ENCODE measurements around the gene USP48.
A peak's percentile ranks its signal among the peaks of the same experiment; 100 is the strongest.
"Not testable (repeated sequence)": the region's sequence is repeated elsewhere in the genome, so short reads cannot be mapped to it uniquely, and the experiment has no call there.

USP48 gene

GRCh38 chr1:21782868-21783678 is at the start of gene USP48:
TSS of gene USP48 (minus strand) at chr1:21783149. CDS start at chr1:21782957, 192 bp downstream.
- DNase-seq (ENCODE audit: low spot score) = peak; percentile 92

GRCh38 chr1:21831454-21831970 is 48.6 kb upstream of the USP48 start:
- DNase-seq (ENCODE audit: low spot score) = no peak

GRCh38 chr1:21830792-21831453 is 48.0 kb upstream of the USP48 start:
- no peak for DNase-seq (ENCODE audit: low spot score)

- no peak for DNase-seq (ENCODE audit: low spot score)
These were observed 46.3 kb upstream of the USP48 start for GRCh38 chr1:21829294-21829693.

- DNase-seq (ENCODE audit: low spot score) = no peak
These were observed 45.7 kb upstream of the USP48 start for GRCh38 chr1:21828506-21829210.

- DNase-seq (ENCODE audit: low spot score) = no peak
These were observed 45.1 kb upstream of the USP48 start for GRCh38 chr1:21828075-21828474.

- DNase-seq (ENCODE audit: low spot score) = no peak
These were observed 44.3 kb upstream of the USP48 start for GRCh38 chr1:21827141-21827679.

GRCh38 chr1:21826694-21827093 is 43.7 kb upstream of the USP48 start:
- not testable (repeated sequence) for DNase-seq (ENCODE audit: low spot score)

- DNase-seq (ENCODE audit: low spot score) = no peak
These were observed 42.4 kb upstream of the USP48 start for GRCh38 chr1:21825393-21825792.

GRCh38 chr1:21824926-21825325 is 42.0 kb upstream of the USP48 start:
- DNase-seq (ENCODE audit: low spot score) = no peak

- DNase-seq (ENCODE audit: low spot score) = no peak
These were observed 41.2 kb upstream of the USP48 start for GRCh38 chr1:21823980-21824702.

GRCh38 chr1:21823206-21823979 is 40.4 kb upstream of the USP48 start:
- no peak for DNase-seq (ENCODE audit: low spot score)

GRCh38 chr1:21822349-21822748 is 39.4 kb upstream of the USP48 start:
- no peak for DNase-seq (ENCODE audit: low spot score)

- no peak for DNase-seq (ENCODE audit: low spot score)
These were observed 38.6 kb upstream of the USP48 start for GRCh38 chr1:21821385-21822019.

GRCh38 chr1:21820597-21821232 is 37.8 kb upstream of the USP48 start:
- DNase-seq (ENCODE audit: low spot score) = no peak

- peak; percentile 90 for DNase-seq (ENCODE audit: low spot score)
These were observed 35.7 kb upstream of the USP48 start for GRCh38 chr1:21818656-21819055.

- no peak for DNase-seq (ENCODE audit: low spot score)
These were observed 33.8 kb upstream of the USP48 start for GRCh38 chr1:21816602-21817302.

GRCh38 chr1:21815724-21816321 is 32.9 kb upstream of the USP48 start:
- peak; percentile 10 for DNase-seq (ENCODE audit: low spot score)
